K562 treated with DMSO at 1 percent for 12 hours (cell line): ENCODE data around the gene EIF3B. TPM values are rescaled to one million over a fixed set of nuclear protein-coding genes. Genes with fewer than 3 reads are reported as not detected.

Experiments
- total RNA-seq: library from RNA; unstranded; fragments of 300-600 nt; gene quantifications from 2 replicates; pipeline ENCODE4 v1.2.3, GENCODE V29; 2022; ENCODE audit not compliant: insufficient read depth

Gene EIF3B
- 138 and 181 TPM in 2 replicates for total RNA-seq

DNA sequence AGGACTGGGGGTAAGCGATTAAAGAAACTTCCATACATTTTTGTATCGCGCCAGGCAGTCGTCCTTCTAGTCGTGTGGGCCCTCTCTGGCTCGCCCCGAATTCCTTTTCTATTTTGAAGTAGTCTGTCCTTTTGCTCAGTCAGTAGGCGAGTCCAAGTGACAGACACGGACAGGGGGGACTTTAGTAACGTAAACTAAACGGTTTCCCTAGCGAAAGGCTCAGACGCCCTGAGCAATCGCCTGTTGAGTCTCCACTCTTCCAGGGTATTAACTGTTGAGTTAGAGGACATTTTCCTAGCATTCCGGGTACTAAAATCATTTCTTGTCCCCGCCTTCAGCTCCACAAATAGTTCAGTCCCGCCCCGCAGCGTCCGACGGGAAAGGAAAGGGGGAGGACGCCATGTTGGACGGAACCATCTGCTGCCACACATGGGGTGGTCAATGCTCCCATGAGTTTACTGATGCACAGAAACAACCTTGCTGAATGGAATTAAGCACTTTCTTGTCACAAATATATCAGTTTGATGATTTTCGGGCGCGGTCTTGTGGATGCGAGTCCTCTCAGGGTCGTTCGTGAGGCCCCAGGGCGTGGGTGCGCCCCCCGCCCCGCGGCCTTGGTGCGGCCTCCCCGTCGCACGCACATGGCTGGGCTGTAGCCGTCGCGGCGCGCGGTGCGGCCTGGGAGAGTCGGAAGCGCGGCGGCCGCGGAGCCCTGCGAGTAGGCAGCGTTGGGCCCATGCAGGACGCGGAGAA, at the start of gene EIF3B:
TSS of gene EIF3B (plus strand) at position 642 of the 753 bp plus-strand sequence. CDS start at position 737, 95 bp downstream.

DNA sequence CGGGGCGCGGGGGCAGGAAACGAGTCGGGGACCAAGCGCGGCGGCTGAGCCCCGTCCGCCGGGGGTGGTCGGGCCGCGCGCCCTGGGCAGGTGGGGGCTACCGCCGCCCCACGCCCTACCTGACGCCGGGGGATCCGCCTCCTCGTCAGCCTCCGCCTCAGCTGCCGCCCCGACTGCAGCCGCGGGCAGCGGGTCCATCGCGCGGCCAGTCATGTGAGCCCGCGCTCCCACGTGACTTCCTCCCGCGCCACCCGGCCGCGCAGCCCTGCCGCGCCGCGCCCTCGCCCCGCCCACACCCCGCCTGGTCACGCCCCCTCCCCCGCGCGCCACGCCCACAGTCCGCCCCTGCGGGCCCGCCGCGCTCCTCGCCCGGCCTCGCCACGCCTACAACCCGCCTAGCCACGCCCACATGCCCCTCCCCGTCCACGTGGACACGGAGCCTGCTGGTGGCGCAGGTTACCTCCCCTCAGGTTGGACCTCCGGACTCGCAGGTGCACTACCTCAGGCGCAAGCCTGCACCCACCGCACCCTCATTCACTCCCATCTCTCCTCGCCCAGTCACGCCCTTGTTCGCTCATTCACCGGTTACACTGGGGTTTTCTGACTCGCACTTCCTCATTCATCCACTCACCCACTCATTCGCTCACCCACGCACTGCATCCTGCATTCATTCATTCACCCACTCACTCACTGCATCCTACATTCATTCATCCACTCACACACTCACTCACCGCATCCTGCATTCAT, 40.2 kb upstream of the EIF3B start, which contains the start of gene SNX8:
TSS of gene SNX8 (minus strand) at position 233 of the 747 bp plus-strand sequence. CDS start at position 213, 20 bp downstream.

DNA sequence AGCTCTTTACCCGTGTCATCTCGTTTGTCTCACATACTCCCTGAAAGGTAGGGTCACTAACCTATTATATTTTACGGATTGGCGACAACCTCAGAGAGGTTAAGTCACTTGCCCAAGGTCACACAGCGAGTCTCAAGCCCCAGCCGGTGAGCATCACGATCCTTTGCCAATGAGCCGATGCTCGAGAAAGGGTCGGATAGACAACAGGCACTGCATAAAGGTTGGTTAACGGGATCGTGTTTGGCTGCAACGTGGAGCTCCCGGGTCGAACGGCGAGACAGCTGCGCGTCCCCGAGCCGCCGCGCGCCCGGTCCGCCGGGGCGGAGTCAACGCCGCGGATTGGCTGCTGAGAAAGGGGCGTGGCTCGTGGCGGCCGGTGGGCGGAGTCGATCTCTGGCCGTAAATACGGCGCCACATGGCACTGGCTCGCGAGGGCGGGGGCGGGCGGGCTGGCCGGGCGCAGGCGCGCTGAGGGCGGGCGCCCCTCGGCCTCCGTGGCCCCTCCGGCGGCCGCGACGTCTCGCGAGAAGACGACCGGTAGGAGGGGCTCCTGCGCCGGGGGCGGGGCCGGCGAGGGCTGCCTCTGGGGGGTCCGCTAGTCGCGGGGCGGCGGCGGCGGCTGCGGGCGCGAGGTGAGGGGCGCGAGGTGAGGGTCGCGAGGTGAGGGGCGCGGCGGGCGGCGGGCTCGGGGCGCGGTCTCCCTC, 48.5 kb downstream of the EIF3B start, which contains the start of gene CHST12:
TSS of gene CHST12 (plus strand) at position 598 of the 704 bp plus-strand sequence. CDS start 29,029 bp downstream, outside the sequence.

Other genes starting within 250 kb of the EIF3B start
- 68.9 and 138 TPM in 2 replicates for gene MAD1L1, start 121.9 kb upstream of the EIF3B start, total RNA-seq
- gene MRM2, start 112.6 kb upstream of the EIF3B start, total RNA-seq, result 27.9 and 35.4 TPM in 2 replicates
- 55.5 and 66.8 TPM in 2 replicates for gene NUDT1, start 112.6 kb upstream of the EIF3B start, total RNA-seq
- gene SNX8, start 40.4 kb upstream of the EIF3B start, total RNA-seq, result 12.2 and 22.1 TPM in 2 replicates
- gene CHST12, start 48.8 kb downstream of the EIF3B start, total RNA-seq, result 37.8 and 46.1 TPM in 2 replicates
- not detected in 2 replicates for gene GRIFIN, start 121.6 kb downstream of the EIF3B start, total RNA-seq
- gene LFNG, start 164.9 kb downstream of the EIF3B start, total RNA-seq, result 0.35 and 0.68 TPM in 2 replicates
- 45.2 and 47.7 TPM in 2 replicates for gene BRAT1, start 200.7 kb downstream of the EIF3B start, total RNA-seq
- gene IQCE, start 204.2 kb downstream of the EIF3B start, total RNA-seq, result 3.3 and 8.8 TPM in 2 replicates